ENCODE measurements around the gene CDC6.

The CDC6 gene

GRCh38 chr17:40312131-40312731 lies 24.6 kb downstream of the CDC6 start:
- DNase-seq (ENCODE audit: low read depth) = no peak

- no peak for DNase-seq (ENCODE audit: low read depth)
Measured at GRCh38 chr17:40312893-40313667, 25.4 kb downstream of the CDC6 start.

- DNase-seq (ENCODE audit: low read depth) = no peak
Measured at GRCh38 chr17:40313668-40314583, 26.2 kb downstream of the CDC6 start.

- DNase-seq (ENCODE audit: low read depth) = peak; percentile 77
Measured at GRCh38 chr17:40314584-40314956, 26.9 kb downstream of the CDC6 start.

GRCh38 chr17:40315206-40315605 lies 27.5 kb downstream of the CDC6 start:
- DNase-seq (ENCODE audit: low read depth) = no peak

GRCh38 chr17:40315678-40316570 lies 28.2 kb downstream of the CDC6 start:
- no peak for DNase-seq (ENCODE audit: low read depth)

GRCh38 chr17:40316571-40317344 lies 29.1 kb downstream of the CDC6 start:
- no peak for DNase-seq (ENCODE audit: low read depth)

GRCh38 chr17:40317345-40317873 lies 29.7 kb downstream of the CDC6 start:
- no peak for DNase-seq (ENCODE audit: low read depth)

- peak; percentile 88 for DNase-seq (ENCODE audit: low read depth)
Measured at GRCh38 chr17:40317880-40318829, 30.5 kb downstream of the CDC6 start.

GRCh38 chr17:40318830-40319391 lies 31.2 kb downstream of the CDC6 start:
- DNase-seq (ENCODE audit: low read depth) = no peak

GRCh38 chr17:40319651-40320540 lies 32.2 kb downstream of the CDC6 start:
- no peak for DNase-seq (ENCODE audit: low read depth)

GRCh38 chr17:40320756-40321523 lies 33.3 kb downstream of the CDC6 start:
- DNase-seq (ENCODE audit: low read depth) = no peak

- DNase-seq (ENCODE audit: low read depth) = no peak
Measured at GRCh38 chr17:40321524-40321929, 33.8 kb downstream of the CDC6 start.

GRCh38 chr17:40321961-40322357 lies 34.3 kb downstream of the CDC6 start:
- DNase-seq (ENCODE audit: low read depth) = no peak

GRCh38 chr17:40322358-40323315 lies 35.0 kb downstream of the CDC6 start:
- DNase-seq (ENCODE audit: low read depth) = peak; percentile 71

Measured in activated T-cell treated with anti-CD3 and anti-CD28 coated beads for 48 hours (primary cell).